HL-60 (cell line): Measurements from ENCODE around the gene FAM110C.

Experiments used
- DNase-seq, 2 experiments: peaks; one replicate each; pipeline ENCODE4 v3.0.0-alpha.2; 2010 to 2020; ENCODE audit warnings: low read depth in 1 of 2, low spot score in 1 of 2
- H3K27ac ChIP-seq: fragments of 250-450 bp; sonication (Bioruptor Pico); replicated peaks from 2 replicates; pipeline ENCODE4 v1.5.1; 2020; ENCODE audit warnings: mild to moderate bottlenecking, moderate library complexity
- H3K27me3 ChIP-seq: fragments of 250-450 bp; sonication (Bioruptor Pico); 2 replicates; pipeline ENCODE4 v1.5.1; 2021; ENCODE audit warnings: mild to moderate bottlenecking, moderate library complexity; ENCODE audit not compliant: insufficient read depth, poor library complexity, severe bottlenecking
- H3K4me3 ChIP-seq: replicated peaks from 2 replicates; pipeline ENCODE4 v1.5.1; 2011; ENCODE audit warnings: mild to moderate bottlenecking, control low read depth, low read length; ENCODE audit not compliant: insufficient read depth
- CTCF ChIP-seq: IDR thresholded peaks from one replicate; pipeline ENCODE4 v1.5.1; 2011; ENCODE audit warnings: low read length, control low read depth, inconsistent platforms; ENCODE audit not compliant: insufficient read depth
- GABPA ChIP-seq: IDR thresholded peaks from 2 replicates; pipeline ENCODE4 v1.6.1; 2012; ENCODE audit warnings: low read depth
- POLR2AphosphoS5 ChIP-seq: IDR thresholded peaks from 2 replicates; pipeline ENCODE4 v1.6.1; 2012; ENCODE audit warnings: low read depth
- REST ChIP-seq: IDR thresholded peaks from 2 replicates; pipeline ENCODE4 v1.6.1; 2012; ENCODE audit warnings: low read depth; ENCODE audit not compliant: insufficient replicate concordance
- SPI1 ChIP-seq: IDR thresholded peaks from 2 replicates; pipeline ENCODE4 v1.6.1; 2012; ENCODE audit warnings: low read depth, mild to moderate bottlenecking, borderline replicate concordance

The FAM110C gene

GRCh38 chr2:46131-46470, 204 bp downstream of the FAM110C start:
- Histone ChIP-seq H3K27ac (no peak overlapping the region), H3K27me3 (peaks cover 15% of the 10 kb centered on the region), H3K4me3 (no peak overlapping the region)
- no peak for DNase-seq
- TF ChIP-seq REST (no peak), GABPA (no peak)

GRCh38 chr2:45342-46130, 769 bp downstream of the FAM110C start:
- no peak for DNase-seq
- Histone ChIP-seq H3K27me3 (peaks cover 15% of the 10 kb centered on the region), H3K27ac (no peak overlapping the region), H3K4me3 (no peak overlapping the region)
- no peak for TF ChIP-seq CTCF
- no peak for TF ChIP-seq SPI1
- TF ChIP-seq GABPA = no peak
- TF ChIP-seq POLR2AphosphoS5 = no peak
- TF ChIP-seq REST = no peak

GRCh38 chr2:44748-45341, 1.5 kb downstream of the FAM110C start:
- DNase-seq = no peak
- Histone ChIP-seq H3K4me3 (no peak overlapping the region), H3K27ac (no peak overlapping the region), H3K27me3 (peaks cover 15% of the 10 kb centered on the region)
- no peak for TF ChIP-seq CTCF
- no peak for TF ChIP-seq POLR2AphosphoS5
- no peak for TF ChIP-seq REST
- TF ChIP-seq GABPA = no peak
- TF ChIP-seq SPI1 = no peak
